Astrocyte (in vitro differentiated cells and primary cell): ENCODE results near the gene LINGO3.

ENCODE experiments used
- EZH2 ChIP-seq: IDR thresholded peaks from 2 replicates; pipeline ENCODE4 v1.6.1; 2012; ENCODE audit warnings: mild to moderate bottlenecking, low read length, inconsistent platforms; ENCODE audit not compliant: insufficient read depth
- TF ChIP-seq, protein P1 (sequence below): IDR thresholded peaks from 2 replicates; pipeline ENCODE4 v1.5.1; 2011; ENCODE audit warnings: low read depth, mild to moderate bottlenecking, inconsistent platforms, low read length, moderate library complexity; ENCODE audit not compliant: insufficient read depth

DNA sequence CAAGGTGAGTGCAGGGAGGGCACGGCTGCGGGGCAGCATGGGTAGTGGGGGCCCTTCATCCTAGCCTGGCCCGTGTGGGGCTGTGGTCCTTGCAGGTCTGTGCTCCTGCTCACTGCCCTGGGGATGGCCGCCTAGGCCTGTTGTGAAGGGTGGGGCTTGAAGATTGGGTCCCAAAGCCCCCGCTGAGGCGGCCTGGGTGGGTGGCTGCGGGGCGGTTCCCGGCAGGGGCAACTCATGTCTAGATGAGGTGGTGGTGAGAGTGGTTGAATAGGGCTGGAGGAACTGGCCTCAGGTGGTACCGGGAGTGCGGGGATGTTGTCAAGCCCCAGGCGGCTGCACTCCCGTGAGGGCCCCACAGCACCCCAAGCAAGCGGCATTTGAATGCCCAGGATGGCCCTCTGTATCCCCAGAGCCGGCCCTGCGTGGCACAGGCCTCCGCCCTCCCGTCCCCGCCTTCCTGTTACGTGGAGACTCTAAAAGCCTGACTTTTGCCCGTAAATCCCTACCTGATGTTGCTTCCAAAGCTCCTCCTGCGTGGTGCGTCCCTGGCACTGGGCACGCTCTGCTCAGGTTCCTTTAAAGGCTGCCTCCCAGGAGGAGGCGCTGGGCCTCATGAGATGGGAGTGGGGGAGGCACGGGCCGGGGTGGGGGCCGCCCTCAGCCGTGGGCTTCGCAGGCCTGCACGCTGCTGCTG, 35.5 kb upstream of the LINGO3 start:
- TF ChIP-seq, protein P1, sequence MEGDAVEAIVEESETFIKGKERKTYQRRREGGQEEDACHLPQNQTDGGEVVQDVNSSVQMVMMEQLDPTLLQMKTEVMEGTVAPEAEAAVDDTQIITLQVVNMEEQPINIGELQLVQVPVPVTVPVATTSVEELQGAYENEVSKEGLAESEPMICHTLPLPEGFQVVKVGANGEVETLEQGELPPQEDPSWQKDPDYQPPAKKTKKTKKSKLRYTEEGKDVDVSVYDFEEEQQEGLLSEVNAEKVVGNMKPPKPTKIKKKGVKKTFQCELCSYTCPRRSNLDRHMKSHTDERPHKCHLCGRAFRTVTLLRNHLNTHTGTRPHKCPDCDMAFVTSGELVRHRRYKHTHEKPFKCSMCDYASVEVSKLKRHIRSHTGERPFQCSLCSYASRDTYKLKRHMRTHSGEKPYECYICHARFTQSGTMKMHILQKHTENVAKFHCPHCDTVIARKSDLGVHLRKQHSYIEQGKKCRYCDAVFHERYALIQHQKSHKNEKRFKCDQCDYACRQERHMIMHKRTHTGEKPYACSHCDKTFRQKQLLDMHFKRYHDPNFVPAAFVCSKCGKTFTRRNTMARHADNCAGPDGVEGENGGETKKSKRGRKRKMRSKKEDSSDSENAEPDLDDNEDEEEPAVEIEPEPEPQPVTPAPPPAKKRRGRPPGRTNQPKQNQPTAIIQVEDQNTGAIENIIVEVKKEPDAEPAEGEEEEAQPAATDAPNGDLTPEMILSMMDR, result no peak
- no peak for TF ChIP-seq EZH2
